HG03045 (cell line): Measurements from ENCODE around the gene H1-8.

ENCODE experiments used
- ATAC-seq: cut with Tn5 transposase; IDR thresholded peaks from one replicate; pipeline ENCODE4 v1.9.1; 2021; ENCODE audit warnings: mild to moderate bottlenecking, moderate library complexity; ENCODE audit not compliant: unreplicated experiment

Gene H1-8

DNA sequence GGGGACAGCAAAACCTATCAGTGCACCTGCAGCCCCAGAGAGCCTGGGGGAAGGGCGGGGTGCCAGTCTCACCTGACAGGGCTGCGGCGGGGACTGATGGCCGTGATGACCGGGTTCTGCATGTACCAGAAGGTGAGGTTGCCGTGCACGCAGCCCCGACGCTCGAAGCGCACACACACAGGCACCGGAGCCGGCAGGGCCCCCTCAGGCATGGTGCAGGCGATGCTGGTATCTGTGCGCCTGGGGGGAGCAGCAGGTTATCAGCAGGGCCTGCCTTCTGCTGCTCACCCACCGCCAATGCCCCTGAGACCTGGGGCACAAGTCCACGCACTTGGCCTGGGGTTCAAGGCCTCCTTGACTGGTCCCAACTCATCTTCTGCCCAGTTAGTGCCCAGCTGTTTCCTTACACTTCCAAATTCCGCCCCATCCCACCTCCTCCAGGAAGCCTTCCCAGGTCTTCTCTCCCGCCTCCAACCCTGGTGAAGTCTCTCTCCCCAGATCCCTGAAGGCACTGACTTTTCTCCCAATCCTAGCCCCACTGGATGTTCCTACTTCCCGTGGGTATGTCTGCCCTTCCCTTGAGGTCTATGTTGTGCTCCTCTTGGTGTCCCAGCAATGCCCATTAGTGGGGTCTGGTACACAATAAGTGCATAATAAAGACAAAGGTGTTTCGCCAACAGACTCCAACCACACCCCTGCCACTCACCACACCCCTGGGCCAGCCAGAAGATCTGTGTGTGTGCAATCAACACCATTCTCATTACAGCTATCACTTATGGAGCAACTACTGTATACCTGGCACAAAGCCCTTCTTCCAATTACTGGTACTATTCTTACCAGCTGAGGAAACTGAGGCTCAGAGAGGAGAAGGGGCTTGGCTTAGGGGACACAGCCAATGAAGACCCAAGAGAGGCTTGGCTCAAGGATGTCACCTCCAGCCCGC lies 28.9 kb downstream of the H1-8 start:
- no peak for ATAC-seq

DNA sequence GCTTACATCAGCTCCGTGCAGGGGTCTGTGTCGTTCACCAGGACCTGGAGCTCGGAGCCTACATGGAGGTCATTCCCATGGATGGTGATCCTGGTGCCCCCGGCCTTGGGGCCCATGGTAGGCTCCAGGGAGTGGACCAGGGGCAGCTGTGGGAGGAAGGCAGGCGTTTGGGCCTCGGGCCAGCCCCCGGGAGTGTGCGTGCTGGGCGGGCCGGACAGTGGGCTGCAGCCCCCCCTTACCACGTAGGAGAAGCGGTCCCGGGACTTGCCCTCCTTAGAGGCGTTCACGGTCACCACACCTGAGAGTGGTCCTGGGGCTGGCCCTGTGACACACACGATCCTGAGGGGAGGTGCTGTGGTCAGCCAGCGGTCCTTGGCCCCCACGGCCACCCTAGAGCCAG lies 29.6 kb downstream of the H1-8 start:
- no peak for ATAC-seq

DNA sequence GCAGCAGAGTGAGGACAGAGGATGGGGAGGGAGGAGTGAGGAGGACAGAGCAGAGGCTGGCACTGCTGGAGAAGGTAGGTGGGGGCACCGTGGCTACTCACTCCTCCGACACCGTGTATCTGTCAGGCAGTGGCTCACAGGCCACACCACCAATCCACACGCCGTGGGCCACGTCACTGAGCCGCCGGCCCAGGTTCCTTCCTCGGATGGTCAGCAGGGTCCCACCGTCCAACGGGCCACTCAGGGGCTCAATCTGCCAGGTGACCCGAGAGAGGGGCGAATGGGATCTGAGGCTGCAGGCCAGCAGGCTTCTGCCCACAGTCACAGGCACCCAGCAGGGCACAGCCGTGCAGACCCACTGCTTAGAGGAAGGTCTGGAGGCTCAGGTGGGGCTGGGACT lies 30.5 kb downstream of the H1-8 start:
- no peak for ATAC-seq

DNA sequence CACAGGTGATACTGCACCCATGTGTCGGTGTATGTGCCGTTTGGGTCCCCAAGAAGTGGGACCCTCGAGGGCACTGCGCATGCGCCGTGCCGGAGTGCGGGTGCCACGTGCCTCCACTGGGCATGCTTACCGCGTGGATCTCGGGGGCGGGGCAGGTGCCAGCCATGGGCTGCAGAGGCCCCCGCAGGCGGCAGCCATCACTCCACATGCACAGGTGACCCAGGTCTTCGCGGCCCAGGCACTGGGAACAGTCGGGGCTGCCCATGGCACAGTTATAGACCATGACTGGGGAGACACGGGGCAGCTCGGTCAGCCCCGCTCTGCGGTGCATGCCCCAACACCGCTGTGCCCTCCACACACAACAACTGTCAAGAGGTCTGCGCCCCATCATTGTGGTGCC lies 31.2 kb downstream of the H1-8 start:
- no peak for ATAC-seq

DNA sequence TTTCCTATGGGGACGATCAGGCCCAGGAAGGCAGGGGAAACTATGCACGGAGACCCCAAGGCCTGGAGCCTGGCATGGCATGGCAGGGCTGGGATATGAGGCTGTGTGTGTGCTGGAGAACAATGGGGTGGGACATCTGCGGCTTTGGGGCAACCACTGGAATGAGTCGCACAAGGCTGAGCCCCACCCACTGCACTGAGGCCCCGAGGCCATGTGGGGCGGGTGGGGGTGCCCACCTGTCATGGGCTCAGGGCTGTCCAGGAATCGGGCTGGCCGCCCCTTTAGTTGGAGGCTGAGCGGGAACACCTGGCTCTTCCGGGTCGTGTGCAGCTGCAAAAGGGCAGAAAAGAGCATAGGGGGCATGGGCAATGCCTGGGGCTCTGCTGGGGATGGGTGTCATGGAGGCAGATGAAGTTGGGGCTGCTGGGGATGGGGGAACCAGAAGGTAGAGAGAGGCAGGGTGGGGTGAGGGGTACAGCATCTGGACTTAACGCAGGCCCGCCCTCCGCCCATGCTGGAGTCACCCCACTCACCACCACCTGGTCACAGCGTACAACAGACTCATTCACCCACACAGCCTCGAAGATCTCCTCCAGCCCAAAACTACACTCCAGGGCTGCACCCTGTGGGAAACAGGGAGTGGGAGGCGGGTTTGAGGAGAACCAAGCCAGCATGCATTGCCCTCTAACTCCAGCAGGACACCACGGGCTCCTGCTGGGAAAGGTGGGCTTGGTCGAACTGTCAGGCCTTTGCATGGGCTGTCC lies 32.4 kb downstream of the H1-8 start:
- ATAC-seq: no peak

DNA sequence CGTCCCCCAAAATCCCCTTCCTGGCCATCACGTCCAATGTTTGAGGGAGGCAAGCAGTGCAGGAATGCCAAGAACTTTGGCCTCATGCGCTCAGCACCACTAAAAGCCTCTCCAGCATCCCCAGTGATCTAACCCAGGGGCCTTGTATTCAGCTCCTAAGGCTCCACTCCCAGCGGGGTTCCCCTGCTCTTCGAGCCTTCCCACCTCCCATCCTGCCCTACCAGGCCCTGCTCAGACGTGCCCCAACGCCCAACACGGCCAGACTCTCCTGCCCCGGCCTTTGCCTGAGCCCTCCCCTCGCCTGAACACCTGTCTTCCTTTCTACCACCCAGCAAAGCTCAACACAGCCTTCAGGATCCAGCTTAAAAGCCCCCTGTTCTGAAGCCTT lies 33.0 kb downstream of the H1-8 start:
- no peak for ATAC-seq

DNA sequence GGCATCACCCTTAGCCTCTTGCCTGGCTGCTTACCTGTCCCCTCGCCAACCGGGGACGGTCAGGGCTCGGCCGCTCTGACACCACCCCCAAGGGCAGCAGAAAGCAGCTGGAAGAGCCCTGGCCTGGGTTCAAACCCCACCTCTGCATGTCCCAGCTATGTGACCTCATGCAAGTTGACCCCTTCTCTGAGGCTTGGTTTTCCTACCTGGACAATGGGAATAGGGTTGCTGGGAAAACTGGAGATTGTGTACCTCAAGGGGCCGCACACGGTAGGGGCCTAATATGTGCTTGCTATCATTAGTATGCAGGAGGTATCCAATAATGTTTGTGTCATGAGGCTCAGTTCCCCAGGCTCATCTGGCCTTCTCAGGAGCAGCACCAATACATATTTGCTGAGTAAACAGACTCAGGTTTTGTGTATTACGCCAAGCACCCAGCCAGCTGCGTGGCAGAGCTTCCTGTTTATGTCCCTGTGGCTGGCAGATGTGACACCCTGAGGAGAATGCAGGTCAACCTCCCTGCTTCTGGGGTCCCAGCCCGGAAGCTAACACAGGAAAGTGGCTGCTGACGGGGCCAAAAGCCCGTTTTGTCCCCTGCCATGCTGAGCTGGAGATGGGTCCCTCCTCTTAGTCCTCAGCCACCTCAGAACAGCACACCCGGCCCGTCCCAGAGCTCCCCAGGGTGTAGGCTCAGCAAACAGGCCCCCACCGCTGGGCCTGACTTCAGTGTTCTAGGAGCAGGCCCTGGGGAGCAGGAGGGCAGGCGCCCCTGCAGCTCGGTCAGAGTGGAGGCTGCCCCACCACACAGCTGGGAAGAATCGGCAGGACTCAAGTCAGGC lies 33.8 kb downstream of the H1-8 start:
- ATAC-seq: no peak

DNA sequence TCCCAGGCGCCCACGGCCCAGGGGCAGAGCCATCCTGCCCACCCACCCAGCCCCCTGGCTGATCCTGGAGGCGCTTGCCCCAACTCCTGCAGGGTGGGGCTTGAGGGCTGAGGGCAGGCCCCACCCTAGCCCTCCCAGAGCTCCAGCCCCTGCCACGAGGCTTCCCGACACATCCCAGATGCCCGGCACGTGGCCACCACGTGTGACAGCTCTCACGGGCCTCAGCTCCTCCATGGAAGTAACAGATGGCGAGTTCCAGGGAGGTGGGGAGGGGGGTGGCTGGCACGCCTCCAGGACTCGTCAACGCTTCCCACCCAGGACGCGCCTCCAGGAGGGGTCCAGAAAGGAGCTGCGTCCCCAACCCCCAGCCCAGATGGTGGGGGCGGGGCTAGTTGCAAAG lies 34.4 kb downstream of the H1-8 start:
- no peak for ATAC-seq

DNA sequence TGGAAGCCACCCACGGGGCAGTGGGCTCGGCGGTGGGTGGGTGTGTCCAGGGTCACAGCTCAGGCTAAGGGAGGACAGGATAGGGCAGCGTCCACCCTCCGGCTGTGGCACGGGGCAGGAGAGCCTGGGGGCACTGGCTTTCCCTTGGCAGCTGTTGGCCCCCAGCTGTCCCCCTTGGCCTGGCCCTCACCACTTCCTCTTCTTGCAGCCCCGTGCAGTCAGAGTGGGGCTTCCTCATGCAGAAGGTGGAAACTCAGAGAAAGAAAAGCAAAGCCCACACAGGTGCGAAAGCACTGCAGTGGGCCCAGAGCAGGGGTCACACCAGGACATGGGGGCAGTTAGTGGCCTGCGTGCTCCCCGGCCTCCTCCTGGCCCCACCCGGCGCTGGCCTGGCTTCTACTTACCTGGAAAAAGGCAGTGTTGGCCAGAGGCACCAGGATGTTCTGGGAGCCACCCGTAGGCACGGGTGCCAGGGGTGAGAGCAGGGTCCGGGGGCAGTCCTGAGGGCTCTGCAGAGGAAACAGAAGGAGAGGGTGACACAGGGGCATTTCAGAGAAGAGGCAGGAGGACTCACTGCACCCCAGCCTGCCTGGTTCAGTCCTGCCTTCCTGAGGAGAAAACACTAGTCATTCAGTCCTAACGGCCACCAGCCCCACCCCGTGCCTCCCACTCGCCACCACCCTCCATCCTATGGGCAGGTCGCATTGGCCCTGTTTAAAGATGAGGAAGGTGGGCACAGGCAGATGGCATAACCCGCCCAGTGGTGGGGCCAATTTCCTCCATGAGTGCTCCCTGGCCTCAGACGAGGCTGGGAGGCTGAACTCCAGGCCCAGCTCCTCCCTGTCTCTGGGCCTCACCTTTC lies 35.2 kb downstream of the H1-8 start:
- no peak for ATAC-seq

DNA sequence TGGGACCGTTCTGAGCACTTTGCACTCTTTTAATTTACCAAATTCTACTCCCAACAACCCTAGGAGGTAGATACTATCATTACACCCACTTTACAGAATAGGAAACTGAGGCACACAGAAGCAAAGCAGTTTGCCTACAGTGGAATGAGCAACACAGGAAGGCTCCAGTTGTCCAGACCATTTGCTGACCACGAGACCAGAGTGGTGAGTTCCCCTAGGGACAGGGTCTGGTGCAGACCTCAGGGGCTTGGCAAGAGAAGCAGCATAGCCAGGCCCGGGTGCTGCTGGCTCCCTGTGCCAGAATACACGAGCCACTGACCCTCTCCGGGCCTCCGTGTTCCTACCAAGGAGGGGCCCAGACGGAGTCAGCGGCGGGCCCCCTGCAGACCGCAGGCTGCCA lies 37.0 kb downstream of the H1-8 start:
- no peak for ATAC-seq

DNA sequence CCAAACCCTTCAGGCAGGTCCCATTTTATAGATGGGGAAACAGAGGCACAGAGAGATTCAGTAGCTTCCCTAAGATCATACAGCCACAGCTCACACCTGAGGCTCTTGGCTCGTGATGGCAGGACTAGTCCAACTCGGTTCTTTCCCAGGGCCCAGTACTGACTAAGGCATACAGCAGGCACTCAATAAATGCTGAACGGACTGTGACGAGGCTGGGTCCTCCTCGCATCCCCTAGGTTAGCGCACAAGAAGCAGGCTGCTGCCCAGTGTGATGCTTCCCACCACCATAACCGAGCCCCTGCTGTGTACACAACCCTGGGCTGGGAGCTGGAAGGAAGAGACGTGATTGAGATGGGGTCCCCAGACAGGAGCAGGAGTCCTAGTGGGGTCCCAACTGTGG lies 38.6 kb downstream of the H1-8 start:
- no peak for ATAC-seq

DNA sequence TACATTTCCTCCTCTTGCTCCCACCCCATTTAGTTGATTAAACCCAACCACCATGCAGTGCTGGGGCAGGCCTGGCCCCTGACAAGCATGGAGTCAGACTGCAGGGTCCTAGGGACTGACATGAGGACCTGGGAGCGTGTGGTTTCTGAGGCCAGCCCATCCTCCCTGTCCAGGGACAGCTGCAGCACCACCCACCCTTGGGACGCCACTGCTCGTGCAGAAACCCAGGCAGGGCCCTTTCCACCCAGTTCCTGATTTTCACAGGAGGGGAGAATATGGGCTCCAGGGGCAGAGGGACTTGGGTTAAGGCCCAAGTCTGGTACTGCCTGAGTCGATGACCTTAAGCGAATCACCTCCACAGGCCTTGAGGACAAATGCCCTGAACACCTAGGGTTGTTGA lies 39.8 kb downstream of the H1-8 start:
- no peak for ATAC-seq

DNA sequence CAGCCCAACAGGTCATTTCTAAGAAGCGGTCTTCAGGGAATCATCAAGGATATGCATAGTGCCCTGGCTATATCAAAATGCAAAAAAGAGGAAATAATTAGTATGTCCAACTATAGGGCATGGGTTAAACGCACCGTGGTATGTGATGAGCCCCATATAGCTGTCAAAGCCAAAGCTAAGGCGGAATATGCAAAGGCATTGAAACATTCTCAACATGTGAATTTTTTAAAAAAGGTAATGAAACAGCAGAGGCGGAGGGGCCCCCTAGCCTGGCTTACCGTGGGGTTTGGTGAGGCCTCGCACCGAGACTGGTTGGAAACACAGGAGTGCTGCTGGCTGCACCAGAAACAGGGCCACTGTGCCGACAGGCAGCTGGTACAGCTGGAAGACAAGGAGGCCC lies 40.3 kb downstream of the H1-8 start:
- no peak for ATAC-seq

DNA sequence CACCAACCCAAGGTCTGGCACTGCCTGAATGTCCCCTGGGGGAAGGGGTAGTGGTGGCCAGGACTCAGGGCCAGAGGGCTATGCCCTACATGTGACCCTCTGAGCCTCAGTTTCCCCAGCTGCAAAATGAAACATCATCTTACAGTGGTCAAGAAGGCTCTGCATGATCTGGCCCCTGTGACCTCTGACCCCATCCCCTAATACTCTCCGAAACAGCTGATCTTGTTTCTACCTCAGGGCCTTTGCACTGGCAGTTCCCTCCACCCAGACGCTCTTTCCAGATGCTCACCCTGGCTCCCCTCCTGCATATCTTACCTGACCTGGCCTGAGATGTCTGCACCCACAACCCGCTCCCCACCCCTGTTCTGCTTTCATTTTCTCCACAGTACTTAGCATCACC lies 41.7 kb downstream of the H1-8 start:
- no peak for ATAC-seq

DNA sequence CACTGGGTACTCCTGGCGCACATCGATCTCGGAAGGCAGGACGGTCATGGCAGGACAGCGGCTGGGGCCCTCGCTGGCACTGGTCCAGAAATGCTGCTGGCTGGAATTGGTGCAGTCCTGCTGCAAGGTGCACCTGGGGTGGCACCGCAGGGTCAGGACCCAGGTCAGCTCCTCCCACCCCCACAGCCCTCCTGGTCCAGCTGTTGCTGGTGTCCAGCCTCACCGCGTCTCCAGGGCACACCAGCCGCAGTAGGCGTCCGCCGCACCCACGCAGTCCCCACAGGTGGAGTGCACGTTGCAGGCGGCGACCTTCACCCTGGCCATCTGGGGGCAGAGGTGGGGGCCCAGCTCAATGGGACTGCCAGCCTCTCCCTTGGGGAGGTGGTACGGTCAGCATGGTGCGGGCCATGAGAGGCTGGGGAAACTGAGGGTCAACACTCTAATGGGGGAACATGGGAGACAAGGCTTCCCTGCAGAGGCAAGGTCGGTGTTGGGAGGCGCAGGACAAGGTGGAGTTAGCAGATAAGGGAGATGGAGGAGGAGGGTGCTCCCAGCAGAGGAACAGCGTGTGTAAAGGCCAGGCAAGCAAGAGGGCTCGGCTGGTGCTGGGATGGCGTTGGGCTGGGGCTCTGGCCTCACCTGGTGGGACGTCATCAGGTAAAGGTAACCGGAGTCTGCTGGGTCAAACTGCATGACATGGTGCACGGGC lies 43.1 kb downstream of the H1-8 start:
- no peak for ATAC-seq

DNA sequence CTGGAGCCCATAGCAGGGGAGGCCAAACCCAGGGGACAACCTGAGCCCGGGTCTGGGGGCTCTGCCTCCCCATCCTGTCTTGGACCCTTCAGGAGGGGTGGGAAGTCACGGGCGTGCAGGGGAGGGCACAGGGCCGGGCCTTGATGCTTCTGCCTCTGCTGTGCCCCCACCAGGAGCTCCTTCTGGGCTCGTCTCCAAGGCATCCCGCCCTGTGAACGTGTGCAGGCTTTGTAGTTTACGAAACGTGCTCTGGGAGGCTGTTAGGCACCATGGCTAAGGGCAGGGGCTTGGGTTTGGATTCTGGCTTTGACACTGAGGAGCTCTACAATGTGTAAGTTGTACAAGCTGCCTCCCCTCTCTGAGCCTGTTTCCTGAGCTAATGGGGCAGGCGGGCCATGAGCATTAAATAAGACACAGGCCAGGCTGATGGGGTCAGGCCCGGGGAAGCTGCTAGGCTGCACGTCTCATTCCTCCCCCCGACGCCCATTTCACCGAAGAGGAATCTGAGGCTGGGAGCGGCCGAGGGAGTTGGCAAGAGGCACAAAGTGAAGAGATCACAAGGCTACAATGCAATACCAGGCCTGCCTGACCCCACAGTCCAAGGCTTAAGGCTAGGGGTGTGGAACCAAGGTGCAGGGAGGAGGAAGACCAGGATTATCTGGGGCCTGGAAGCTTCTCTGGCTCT lies 43.9 kb downstream of the H1-8 start:
- ATAC-seq: no peak

DNA sequence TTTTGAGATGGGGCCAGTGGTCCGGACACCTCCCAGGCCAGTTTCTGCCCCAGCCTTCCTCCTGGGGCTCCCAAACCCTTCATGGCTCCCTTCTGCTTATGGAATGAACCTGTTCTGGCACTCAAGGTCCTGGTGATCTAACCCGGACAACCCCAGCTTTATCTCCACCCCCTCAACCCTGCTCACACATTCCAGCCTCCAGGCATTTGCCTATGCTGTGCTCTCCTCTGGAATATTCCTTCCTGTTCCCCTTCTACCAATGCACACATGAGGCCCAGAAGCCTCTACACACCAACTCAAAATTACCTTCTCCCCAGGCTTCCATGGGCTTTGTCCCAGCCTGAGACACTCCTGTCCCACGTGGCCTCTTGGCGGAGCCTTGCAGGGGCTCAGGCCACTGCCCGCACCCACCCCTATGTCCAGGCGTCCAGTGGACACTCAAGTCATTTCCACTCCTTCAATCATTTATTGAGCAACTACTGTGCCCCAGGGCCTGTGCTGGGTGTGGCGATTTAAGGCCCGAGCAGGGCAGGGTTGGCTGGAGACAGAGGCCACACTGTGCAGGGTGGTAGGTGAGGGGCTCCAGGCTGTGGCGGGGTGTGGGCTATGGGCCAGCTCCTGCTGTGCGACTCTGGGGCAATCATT lies 44.7 kb downstream of the H1-8 start:
- ATAC-seq: no peak

DNA sequence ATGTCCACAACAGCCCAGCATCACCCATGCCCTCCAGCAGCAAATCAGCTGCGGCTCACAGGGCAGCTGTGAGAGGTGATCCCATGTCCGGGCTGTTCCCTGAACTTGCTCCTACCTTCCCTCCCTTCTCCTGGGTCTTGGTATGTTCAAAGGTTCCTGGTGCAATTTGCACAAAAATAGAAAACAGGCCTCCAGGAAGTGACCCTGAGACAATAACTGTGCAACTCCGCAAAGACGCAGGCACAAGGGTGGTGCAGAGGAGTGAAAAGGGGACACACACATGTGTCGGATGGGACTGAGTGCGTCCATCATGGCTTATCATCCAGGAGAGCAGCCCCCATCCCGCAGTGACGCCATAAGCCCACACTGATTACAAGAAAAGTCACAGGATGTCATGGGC lies 47.2 kb downstream of the H1-8 start:
- no peak for ATAC-seq

DNA sequence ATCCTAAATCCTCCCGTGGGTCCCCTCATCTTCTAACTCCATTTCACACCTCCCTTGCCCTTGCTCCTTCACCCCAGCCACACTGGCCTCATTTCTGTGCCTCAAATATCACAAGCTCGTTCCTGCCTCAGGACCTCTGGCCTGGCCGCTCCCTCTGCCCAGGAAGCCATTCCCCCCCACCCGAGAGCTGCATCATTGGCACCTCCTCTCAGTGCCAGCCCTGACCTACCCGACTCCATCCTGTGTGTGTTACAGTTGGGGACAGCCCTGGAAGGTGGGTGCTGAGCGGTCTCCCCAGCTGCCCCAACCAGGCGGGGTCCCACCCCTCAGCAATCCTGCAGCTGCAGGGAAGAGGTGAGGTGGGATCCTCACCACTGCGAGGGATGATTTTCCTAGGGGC lies 49.0 kb downstream of the H1-8 start:
- ATAC-seq: no peak
